HG02840 (cell line): ENCODE data around the gene HSD3B7.

Source experiments
- ATAC-seq: cut with Tn5 transposase; IDR thresholded peaks from one replicate; pipeline ENCODE4 v1.9.1; 2021; ENCODE audit warnings: mild to moderate bottlenecking, moderate library complexity, moderate number of reproducible peaks; ENCODE audit not compliant: unreplicated experiment, low FRiP score

The HSD3B7 gene

DNA sequence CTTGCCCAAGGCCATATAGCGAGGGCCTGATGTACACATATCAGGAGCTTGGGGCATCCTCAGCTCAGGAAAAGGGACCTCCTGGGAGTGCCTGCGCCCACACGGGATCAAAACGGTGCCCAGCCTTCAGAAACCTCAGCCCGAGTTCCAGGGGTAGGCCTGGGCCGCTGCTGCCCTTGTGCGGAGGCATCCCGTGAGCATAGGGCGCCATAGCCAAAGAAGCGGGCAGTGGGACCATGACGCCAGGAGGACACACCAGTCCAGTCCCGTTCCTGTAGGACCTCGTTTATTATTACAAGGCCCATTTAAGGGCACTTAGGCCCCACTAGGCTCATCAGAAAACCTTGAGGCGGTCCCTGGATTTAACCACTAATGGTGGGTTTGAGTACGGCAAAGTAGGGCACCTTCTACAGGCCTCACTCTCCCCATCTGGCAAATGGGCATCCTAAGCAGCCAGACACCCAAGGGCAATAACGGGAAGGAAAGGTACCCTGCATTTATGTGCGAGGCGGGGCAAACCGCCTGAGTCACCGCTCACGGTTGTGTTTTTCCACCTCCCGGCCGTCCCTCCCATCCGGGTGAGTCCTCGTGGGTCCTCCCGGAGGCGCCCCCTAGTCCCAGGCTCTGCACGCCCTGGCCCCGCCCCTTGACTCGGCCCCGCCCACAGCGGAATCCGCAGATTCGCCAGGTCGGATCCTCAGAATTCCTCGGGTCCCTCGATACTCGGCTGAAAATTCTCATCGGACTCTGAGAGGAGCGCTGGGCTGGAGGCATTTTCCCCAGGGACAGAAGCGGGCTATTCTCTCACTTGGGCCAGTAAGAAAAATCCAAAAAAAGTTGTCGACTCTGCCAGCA is 28.2 kb upstream of the HSD3B7 start:
- ATAC-seq = peak; percentile 40

DNA sequence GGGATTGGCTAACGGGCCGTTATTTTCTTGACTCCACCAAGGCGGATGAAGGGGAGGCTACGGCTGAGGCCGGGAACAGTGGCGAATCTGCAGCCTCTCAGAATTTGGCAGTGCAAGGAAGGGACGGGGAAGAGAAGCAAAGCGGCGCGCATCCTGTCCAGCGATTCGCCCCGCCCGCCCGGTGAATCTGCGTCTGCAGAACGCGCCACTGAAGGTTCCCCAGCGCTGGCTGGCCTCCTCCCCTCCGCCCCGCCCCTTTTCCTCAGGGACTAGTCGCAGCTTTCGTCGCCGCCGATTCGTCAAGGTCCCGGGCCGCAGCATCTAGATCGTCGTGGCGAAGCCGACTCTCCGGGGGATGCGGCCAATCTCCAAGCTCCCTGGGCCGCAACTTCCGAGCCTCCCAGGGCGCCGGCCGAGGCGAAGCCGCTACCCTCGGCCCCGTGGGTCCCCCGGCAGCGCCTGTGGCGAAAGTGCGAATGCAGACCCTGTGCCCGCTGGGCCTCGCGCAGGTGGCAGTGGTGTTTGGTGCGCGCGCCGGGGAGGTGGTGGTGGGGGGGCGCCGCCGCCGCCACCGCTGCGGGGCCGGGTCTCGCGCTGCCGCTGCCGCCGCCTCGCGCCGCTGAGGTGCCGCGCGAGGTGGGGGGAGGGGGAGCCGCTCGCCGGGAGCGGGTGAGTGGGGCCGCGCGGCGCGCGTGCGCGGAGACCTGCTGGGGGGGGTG is 27.4 kb upstream of the HSD3B7 start, which contains the start of gene SETD1A:
SETD1A (plus strand) TSS at position 299 of the 719 bp plus-strand sequence. CDS start 978 bp downstream, outside the sequence.
- ATAC-seq = peak; percentile 68

DNA sequence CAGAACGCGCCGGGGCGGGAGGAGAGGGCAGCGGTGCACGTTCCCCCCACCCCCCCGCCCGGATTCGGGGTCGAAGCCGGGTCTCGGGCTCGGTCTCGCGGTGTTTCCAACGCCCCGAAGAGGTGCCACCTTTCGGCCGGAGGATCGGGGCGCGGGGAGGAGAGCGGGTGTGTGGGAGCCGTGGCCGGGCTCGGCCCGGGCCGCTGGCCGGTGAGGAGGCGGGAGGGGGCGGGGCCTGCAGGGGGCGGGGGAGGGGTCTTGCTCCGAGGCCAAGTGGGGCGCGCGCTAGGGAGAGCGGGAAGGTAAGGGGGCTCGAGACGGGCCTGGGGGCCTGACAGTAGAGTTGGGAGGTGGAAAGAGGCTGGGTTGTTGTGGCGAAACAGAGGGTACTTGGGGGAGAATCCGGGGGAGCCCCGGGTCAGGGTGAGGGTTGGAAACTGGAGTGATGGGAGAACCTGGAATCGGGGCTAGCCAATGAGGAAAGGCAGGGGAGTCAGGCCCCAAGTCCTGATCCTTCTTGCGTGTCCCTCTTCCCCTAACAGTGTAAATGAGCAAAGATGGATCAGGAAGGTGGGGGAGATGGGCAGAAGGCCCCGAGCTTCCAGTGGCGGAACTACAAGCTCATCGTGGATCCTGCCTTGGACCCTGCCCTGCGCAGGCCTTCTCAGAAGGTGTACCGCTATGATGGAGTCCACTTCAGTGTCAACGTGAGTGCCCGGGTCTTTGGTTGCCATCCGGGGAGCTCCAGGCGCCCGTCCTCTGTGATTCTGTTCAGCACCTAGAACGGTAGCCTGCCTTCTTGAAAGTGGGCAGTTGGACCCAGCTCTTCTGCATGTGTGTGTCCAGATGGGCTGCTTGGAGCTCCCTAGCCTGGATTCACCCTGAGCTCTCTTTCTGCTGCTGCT is 26.6 kb upstream of the HSD3B7 start:
- ATAC-seq = peak; percentile 22

DNA sequence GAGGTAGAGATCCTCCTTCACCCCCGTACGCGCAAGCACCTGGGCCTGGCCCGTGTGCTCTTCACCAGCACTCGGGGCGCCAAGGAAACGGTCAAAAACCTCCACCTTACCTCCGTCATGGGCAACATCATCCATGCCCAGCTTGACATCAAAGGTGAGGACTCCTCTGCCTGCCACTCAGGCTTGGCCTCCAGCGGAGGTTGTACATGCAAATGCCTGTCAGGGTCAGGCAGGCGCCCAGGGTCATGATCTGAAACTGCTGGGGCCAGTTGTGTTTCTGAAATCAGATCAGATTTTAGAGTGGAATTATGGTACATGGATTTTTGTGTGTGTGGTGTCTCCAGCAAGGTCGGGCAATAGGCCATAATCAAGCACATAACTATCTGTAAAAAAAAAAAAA is 23.6 kb upstream of the HSD3B7 start:
- ATAC-seq = no peak

DNA sequence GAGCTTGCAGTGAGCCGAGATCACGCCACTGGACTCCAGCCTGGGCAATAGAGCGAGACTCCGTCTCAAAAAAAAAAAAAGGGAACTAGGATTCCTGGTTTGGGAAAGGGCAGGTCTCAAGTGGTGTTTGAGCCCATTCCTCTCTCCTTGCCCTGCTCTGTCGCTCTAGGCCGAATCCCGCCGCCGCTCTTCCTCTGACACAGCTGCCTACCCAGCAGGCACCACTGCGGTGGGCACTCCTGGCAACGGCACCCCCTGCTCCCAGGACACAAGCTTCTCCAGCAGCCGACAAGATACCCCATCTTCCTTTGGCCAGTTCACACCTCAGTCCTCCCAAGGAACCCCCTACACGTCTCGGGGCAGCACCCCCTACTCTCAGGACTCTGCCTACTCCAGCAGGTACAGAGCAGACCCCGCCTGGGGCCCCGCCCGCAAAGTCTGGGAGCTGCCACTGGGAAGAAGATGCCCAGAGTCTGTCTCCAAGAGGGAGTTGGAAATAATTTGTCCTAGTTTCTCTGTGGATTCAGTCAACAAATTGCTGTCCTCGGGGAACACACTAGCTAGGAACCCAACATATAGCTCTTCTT is 21.0 kb upstream of the HSD3B7 start:
- no peak for ATAC-seq

DNA sequence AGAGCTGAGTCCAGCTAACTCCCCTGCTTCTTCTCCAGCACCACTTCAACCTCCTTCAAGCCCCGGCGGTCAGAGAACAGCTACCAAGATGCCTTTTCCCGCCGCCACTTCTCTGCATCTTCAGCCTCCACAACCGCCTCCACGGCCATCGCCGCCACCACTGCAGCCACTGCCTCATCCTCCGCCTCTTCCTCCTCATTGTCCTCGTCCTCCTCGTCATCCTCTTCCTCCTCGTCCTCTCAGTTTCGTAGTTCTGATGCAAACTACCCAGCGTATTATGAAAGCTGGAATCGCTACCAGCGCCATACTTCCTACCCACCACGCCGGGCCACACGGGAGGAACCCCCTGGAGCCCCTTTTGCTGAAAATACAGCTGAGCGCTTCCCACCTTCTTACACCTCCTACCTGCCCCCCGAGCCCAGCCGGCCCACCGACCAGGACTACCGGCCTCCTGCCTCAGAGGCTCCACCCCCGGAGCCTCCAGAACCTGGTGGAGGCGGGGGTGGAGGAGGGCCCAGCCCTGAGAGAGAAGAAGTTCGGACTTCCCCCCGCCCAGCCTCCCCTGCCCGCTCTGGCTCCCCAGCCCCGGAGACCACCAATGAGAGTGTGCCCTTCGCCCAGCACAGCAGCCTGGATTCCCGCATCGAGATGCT is 20.3 kb upstream of the HSD3B7 start:
- no peak for ATAC-seq

DNA sequence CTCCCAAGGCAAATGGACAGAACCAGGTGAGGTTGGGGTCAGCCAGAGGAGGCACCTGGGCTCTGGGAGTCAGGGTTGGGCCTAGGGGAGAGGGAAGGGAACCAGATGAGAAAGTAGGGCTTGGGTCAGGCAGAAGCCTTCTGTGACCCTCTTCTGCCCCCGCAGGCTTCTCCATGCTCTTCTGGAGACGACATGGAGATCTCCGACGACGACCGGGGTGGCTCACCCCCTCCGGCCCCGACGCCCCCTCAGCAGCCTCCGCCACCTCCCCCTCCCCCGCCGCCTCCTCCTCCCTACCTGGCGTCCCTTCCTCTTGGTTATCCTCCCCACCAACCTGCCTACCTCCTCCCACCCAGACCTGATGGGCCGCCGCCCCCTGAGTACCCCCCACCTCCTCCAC is 19.6 kb upstream of the HSD3B7 start:
- no peak for ATAC-seq

DNA sequence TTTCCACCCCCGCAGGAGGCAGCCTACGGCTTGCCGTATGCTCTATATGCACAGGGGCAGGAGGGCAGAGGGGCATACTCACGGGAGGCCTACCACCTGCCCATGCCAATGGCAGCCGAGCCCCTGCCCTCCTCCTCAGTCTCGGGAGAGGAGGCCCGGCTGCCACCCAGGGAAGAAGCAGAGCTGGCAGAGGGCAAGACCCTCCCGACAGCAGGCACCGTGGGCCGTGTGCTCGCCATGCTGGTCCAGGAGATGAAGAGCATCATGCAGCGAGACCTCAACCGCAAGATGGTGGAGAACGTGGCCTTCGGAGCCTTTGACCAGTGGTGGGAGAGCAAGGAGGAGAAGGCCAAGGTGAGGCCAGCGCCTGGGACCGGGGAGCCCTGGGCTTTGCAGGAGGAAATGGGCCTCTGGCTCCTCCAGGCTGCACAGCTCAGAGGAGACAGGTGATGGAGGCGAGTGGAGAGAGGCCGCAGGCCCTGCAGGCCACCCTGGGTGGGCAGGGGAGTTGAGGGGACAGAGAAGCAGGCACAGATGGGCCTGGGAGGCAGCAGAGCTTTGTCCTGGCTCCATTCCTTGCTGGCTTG is 18.9 kb upstream of the HSD3B7 start:
- ATAC-seq = no peak

DNA sequence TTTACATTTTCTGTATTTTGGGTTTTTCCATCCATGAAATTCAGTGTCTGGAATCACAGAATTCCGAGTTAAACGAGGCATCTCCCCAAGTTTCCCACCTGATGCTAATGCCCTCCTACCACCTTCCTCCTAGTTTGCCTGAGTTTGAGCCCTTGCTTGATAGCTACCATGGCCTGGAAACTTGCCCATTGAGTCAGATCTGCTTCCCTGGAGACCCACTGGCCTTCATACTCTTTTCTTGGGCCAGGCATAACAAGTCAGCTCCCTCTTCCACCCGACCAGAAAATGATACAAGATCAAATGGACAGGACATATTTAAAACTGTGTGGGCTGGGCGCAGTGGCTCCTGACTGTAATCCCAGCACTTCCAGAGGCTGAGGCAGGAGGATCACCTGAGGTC is 17.2 kb upstream of the HSD3B7 start:
- ATAC-seq = no peak

DNA sequence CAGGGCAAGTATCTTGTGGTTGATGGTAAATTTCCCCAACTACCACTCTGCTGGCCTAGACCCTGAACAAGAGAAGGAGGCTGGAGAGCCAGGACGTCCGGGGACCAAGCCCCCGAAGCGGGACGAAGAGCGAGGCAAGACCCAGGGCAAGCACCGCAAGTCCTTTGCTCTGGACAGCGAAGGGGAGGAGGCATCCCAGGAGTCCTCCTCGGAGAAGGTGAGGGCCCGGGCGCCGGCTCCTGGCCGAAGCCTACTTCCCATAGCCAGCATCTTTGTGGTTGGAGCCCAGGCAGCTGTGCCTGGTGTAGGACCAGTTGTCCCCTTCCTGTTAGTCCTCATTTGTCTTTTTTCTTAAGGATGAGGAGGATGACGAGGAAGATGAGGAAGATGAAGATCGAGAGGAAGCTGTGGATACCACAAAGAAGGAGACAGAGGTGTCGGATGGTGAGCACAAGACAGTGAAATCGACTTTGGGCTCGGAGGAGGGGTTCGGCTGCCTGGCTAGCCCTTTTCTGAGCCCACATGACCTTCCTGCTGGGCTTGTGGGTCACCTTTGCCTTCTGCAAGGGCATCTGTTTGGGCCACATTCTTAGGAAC is 15.7 kb upstream of the HSD3B7 start:
- ATAC-seq = no peak

DNA sequence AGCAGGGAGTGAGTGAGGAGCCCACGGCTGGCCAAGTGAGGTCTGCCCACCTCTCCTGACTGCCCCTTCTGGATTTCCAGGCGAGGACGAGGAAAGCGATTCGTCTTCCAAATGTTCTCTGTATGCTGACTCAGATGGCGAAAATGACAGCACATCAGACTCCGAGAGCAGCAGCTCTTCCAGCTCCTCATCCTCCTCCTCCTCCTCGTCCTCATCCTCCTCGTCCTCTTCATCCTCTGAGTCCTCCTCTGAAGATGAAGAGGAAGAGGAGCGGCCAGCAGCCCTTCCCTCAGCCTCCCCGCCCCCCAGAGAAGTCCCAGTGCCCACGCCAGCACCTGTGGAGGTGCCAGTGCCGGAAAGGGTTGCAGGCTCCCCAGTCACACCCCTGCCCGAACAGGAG is 13.7 kb upstream of the HSD3B7 start:
- no peak for ATAC-seq

DNA sequence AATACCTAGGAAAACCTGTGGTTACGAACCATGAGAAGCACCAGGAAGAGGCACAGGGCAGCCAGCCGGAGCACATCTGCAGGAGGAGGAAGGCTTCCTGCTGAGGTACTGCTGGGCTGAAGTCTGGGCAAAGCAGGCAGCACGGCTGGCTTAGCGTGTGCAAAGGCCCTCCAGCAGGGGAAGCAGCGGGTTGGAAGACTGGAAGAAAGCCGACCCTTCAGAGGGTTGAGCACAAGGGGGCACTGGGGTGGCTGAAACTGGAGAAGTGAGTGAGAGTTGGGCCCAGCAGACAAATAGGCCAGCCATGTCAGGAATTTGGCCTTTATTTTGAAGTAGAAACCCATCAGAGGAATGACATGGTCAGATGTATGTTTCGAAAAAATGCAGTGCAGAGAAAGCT is 12.1 kb upstream of the HSD3B7 start:
- no peak for ATAC-seq

DNA sequence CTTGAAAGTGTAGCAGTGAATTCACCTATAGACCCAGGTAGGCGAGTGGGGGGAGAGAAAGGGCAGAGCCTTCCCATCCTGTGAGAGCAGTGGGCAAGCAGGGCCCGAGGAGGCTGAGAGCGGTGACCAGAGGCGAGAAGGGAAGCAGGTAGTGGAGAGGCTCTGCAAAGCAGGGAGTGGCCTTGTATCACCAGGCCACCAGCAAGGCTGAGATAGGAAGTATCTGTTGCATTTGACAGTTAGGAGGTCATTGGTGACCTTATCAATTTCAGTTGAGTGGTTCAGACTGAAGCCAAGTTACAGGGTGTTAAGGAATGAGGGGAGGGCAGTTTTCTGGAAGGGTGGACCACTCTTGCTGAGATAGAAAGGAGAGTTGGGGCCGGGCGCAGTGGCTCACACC is 10.7 kb upstream of the HSD3B7 start:
- ATAC-seq = no peak

DNA sequence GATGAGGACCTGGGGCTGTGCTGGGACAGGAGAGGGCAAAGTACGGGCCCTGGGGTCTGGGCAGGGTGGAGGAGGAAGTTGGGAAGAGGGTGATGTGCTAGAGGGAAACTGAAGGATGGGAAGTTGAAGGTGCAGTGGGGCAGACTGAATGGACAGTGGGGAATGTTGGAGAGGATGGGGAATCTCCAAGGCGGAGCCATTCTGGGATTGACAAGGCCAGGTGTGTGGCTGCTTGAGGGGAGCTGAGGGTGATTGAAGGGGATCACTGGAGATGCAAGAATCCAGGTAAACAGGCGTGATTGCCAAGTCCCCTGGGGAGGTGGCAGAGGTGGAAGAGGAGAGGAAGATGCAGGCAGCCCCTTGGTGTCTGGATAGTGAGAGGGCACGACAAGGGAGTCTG is 8.5 kb upstream of the HSD3B7 start:
- no peak for ATAC-seq

DNA sequence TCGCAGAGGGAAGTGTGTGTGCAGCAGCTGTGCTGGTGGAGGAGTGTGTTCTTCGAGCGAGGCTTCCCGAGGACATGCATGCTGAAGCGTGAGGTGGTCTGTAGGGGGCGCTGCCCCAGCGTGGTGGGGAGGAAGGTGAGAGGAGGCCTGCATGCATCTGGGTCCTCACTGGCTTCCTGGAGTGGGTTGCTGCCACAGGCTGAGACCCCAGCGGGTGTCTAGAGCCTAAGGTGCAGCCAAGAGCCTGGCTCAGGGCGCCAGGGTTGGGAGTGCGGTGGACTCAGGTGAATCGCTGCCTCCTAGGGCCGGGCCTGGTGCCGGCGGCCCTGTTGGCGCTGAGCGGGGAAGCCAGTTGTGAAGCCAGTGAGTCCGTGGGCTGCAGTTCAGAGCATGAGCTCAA is 7.5 kb upstream of the HSD3B7 start:
- no peak for ATAC-seq

DNA sequence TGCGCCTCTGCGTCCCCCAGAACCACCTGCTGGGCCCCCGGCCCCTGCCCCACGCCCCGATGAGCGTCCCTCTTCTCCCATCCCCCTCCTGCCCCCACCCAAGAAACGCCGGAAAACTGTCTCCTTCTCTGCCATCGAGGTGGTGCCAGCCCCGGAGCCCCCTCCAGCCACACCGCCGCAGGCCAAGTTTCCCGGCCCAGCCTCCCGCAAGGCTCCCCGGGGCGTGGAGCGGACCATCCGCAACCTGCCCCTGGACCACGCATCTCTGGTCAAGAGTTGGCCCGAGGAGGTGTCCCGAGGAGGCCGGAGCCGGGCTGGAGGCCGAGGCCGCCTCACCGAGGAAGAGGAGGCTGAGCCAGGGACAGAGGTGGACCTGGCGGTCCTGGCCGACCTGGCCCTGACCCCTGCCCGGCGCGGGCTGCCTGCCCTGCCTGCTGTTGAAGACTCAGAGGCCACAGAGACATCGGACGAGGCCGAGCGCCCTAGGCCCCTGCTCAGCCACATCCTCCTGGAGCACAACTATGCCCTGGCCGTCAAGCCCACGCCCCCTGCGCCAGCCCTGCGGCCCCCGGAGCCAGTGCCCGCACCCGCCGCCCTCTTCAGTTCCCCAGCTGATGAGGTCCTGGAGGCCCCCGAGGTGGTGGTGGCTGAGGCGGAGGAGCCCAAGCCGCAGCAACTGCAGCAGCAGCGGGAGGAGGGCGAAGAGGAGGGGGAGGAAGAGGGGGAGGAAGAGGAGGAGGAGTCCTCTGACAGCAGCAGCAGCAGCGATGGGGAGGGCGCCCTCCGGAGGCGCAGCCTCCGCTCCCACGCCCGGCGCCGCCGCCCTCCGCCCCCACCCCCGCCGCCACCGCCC is 5.6 kb upstream of the HSD3B7 start:
- ATAC-seq = no peak

DNA sequence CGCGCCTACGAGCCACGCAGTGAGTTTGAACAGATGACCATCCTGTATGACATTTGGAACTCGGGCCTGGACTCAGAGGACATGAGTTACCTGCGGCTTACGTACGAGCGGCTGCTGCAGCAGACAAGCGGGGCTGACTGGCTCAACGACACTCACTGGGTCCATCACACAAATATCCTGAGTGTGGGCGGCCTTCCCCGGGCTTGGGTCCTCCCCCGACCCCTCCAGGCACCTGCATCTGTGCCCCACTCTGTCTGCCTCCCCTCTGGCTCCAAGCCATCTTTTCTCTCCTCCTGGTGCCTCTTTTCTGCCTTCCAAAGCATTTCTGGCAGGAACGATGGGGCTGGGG is 5.0 kb upstream of the HSD3B7 start:
- ATAC-seq = no peak

DNA sequence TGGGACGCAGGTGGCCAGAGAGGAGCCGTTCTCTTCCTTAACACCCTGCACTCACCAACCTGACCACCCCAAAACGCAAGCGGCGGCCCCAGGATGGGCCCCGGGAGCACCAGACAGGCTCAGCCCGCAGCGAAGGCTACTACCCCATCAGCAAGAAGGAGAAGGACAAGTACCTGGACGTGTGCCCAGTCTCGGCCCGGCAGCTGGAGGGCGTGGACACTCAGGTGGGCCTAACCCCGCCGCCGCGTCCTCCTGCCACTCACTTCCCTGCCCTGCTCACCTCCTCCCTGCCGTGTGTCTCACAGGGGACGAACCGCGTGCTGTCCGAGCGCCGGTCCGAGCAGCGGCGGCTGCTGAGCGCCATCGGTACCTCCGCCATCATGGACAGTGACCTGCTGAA is 4.6 kb upstream of the HSD3B7 start:
- ATAC-seq = no peak
